OCI-LY3 (cell line): ENCODE results near the gene CASQ2.

ENCODE experiments used
- H2AFZ ChIP-seq: fragments of 200-600, 300-600 bp; shearing (Covaris generic); 2 replicates; pipeline ENCODE4 v1.6.0; 2014; ENCODE audit warnings: antibody characterized with exemption, low read depth, low read length
- H3K27ac ChIP-seq: fragments of 200-600, 300-600 bp; sonication (generic); 2 replicates; pipeline ENCODE4 v1.5.1; 2014; ENCODE audit warnings: mild to moderate bottlenecking, low read length, moderate library complexity, mixed read lengths
- H3K27me3 ChIP-seq: fragments of 200-600, 300-600 bp; sonication (generic); 2 replicates; pipeline ENCODE4 v1.6.1; 2014; ENCODE audit warnings: low read depth, low read length, mixed read lengths
- H3K36me3 ChIP-seq: fragments of 200-600, 300-600 bp; sonication (generic); replicated peaks from 2 replicates; pipeline ENCODE3; 2014; ENCODE audit warnings: low read depth, low read length, mixed read lengths
- H3K4me1 ChIP-seq: fragments of 300-600, 200-600 bp; sonication (generic); 2 replicates; pipeline ENCODE4 v1.6.1; 2014; ENCODE audit warnings: low read length, mixed read lengths
- H3K4me2 ChIP-seq: fragments of 200-600, 300-600 bp; sonication (generic); 2 replicates; pipeline ENCODE4 v1.6.1; 2014; ENCODE audit warnings: low read length, mixed read lengths
- H3K4me3 ChIP-seq: fragments of 300-600, 200-600 bp; sonication (generic); 2 replicates; pipeline ENCODE4 v1.5.1; 2014; ENCODE audit warnings: antibody characterized with exemption, mild to moderate bottlenecking, low read length, moderate library complexity
- H3K79me2 ChIP-seq: fragments of 300-600, 200-600 bp; shearing (Covaris generic); 2 replicates; pipeline ENCODE4 v1.6.1; 2014; ENCODE audit warnings: mild to moderate bottlenecking, low read length, mixed read lengths
- H3K9ac ChIP-seq: fragments of 300-600, 200-600 bp; shearing (Covaris generic); 2 replicates; pipeline ENCODE4 v1.6.0; 2014; ENCODE audit warnings: mild to moderate bottlenecking, low read length, moderate library complexity
- H3K9me3 ChIP-seq: fragments of 200-600, 300-600 bp; shearing (Covaris generic); 2 replicates; pipeline ENCODE4 v1.6.1; 2014; ENCODE audit warnings: low read length, mixed read lengths; ENCODE audit not compliant: insufficient read depth
- H4K20me1 ChIP-seq: fragments of 200-600, 300-600 bp; sonication (generic); 2 replicates; pipeline ENCODE4 v1.6.1; 2016; ENCODE audit warnings: low read length, mixed read lengths; ENCODE audit not compliant: insufficient read depth
- EZH2phosphoT487 ChIP-seq: fragments of 200-600 bp; shearing (Covaris generic); IDR thresholded peaks from 2 replicates; pipeline ENCODE4 v1.6.1; 2018; ENCODE audit warnings: antibody characterized with exemption, mixed run types, low read depth
- TF ChIP-seq, protein P1 (sequence below): fragments of 200-600, 300-600 bp; sonication (generic); IDR thresholded peaks from 2 replicates; pipeline ENCODE4 v1.5.1; 2014; ENCODE audit warnings: antibody characterized with exemption, low read length, low read depth

The CASQ2 gene

GRCh38 chr1:115685029-115685705 is 83.3 kb downstream of the CASQ2 start:
- no peak for TF ChIP-seq EZH2phosphoT487
- TF ChIP-seq, protein P1, sequence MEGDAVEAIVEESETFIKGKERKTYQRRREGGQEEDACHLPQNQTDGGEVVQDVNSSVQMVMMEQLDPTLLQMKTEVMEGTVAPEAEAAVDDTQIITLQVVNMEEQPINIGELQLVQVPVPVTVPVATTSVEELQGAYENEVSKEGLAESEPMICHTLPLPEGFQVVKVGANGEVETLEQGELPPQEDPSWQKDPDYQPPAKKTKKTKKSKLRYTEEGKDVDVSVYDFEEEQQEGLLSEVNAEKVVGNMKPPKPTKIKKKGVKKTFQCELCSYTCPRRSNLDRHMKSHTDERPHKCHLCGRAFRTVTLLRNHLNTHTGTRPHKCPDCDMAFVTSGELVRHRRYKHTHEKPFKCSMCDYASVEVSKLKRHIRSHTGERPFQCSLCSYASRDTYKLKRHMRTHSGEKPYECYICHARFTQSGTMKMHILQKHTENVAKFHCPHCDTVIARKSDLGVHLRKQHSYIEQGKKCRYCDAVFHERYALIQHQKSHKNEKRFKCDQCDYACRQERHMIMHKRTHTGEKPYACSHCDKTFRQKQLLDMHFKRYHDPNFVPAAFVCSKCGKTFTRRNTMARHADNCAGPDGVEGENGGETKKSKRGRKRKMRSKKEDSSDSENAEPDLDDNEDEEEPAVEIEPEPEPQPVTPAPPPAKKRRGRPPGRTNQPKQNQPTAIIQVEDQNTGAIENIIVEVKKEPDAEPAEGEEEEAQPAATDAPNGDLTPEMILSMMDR, result no peak
- Histone ChIP-seq H3K9ac (no peak overlapping the region), H3K4me1 (0 out of 2 replicates have a peak, but pooled peaks cover 5% of the 10 kb centered on the region), H4K20me1 (no peaks in the 10 kb centered on the region), H3K4me3 (no peak overlapping the region), H3K9me3 (no peaks in the 10 kb centered on the region), H3K79me2 (no peaks in the 10 kb centered on the region), H3K27ac (no peak overlapping the region), H3K36me3 (no peaks in the 10 kb centered on the region), H3K4me2 (no peak overlapping the region), H3K27me3 (no peaks in the 10 kb centered on the region), H2AFZ (no peak overlapping the region)

DNA sequence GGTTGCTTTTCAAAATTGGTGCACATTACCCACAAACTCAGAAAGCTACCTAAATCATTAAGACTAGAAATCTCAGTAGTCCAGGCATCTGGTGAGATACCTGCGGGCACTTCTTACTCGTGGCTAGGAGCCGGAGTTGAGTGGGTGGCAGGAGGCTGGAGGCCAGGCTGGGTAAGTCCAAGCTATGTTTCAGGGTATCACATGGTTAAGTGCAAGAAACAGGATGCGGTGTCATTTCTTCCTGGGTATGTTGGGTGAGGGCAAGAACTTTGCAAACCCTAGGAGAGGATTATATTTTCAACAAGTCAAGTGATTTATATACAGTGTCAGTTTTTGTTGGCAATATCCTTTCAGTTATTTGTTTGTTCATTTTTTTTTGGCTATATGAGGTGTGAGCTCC is 85.7 kb downstream of the CASQ2 start:
- Histone ChIP-seq H3K79me2 (no peaks in the 10 kb centered on the region), H3K36me3 (no peaks in the 10 kb centered on the region), H3K9me3 (no peaks in the 10 kb centered on the region), H3K9ac (no peak overlapping the region), H3K4me3 (no peak overlapping the region), H3K4me2 (no peak overlapping the region), H3K4me1 (0 out of 2 replicates have a peak, but pooled peaks cover 5% of the 10 kb centered on the region), H4K20me1 (no peaks in the 10 kb centered on the region), H3K27ac (no peak overlapping the region), H3K27me3 (no peaks in the 10 kb centered on the region), H2AFZ (no peak overlapping the region)
- TF ChIP-seq, protein P1, result no peak
- TF ChIP-seq EZH2phosphoT487, result no peak

DNA sequence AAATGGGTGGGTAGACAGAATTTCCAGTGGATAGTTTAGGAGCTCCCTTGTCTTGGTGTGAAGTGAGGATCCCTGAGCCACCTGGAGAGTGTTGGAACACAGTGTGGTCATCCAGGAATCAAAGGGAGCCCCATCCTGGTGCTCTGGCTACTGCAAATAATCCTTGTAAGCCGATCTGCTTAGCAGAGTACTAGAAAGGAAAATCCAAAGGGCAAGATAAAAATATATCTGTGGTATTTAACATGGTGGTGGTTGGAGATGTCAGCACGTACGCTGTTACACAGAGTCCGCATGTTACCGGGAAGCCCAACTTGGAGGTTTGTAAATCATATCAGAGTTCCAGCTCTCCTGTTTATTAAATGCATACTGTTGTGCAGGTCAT is 87.8 kb downstream of the CASQ2 start:
- Histone ChIP-seq H3K27me3 (no peaks in the 10 kb centered on the region), H3K79me2 (no peaks in the 10 kb centered on the region), H3K36me3 (no peaks in the 10 kb centered on the region), H3K4me2 (peak overlapping the region; percentile 14; the same call in 1 of the 2 replicates), H3K27ac (no peak overlapping the region), H3K9me3 (no peaks in the 10 kb centered on the region), H3K9ac (no peak overlapping the region), H2AFZ (no peak overlapping the region), H4K20me1 (no peaks in the 10 kb centered on the region), H3K4me3 (no peak overlapping the region), H3K4me1 (0 out of 2 replicates have a peak, but pooled peaks cover 5% of the 10 kb centered on the region)
- TF ChIP-seq EZH2phosphoT487, result no peak
- TF ChIP-seq, protein P1, result no peak

DNA sequence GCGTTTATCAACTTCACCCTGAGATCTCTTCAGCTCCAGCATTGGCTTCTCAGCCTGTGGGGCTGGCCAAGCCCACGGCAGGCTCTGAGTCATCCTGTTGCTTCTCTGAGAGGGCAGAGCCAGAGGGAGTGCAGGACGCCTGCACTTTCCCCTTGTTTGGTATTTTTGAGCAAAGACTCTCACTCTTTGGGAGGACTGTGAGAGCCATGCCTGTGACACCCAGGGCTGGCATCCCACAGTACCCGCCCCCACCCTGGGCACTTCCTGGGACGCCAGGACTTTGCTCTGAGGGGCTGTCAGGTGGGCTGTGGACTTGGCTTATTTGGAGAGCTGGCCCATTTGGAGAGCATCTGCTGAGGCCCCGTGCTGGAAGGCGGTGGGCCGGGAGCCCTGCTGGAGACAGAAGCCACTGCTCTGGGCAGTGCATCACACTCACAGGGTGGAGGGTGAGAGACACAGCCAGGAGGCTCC is 89.3 kb downstream of the CASQ2 start:
- Histone ChIP-seq H3K27me3 (no peaks in the 10 kb centered on the region), H4K20me1 (no peaks in the 10 kb centered on the region), H3K79me2 (no peaks in the 10 kb centered on the region), H3K9me3 (no peaks in the 10 kb centered on the region), H3K4me1 (0 out of 2 replicates have a peak, but pooled peaks cover 5% of the 10 kb centered on the region), H2AFZ (no peak overlapping the region), H3K9ac (no peak overlapping the region), H3K4me3 (no peak overlapping the region), H3K4me2 (no peak overlapping the region), H3K27ac (no peak overlapping the region), H3K36me3 (no peaks in the 10 kb centered on the region)
- TF ChIP-seq, protein P1, result no peak
- TF ChIP-seq EZH2phosphoT487, result no peak
